DOHH2 (cell line): ENCODE data around the gene SCAF1.

Source experiments
- H3F3A ChIP-seq: fragments of 200-600 bp; sonication (generic), shearing (Covaris generic); 2 replicates; pipeline ENCODE4 v1.6.0; 2016; ENCODE audit warnings: antibody characterized with exemption, mild to moderate bottlenecking; ENCODE audit not compliant: control insufficient read depth, insufficient read depth
- H3K27ac ChIP-seq: fragments of 200-600 bp; sonication (generic); 2 replicates; pipeline ENCODE4 v1.5.1; 2014; ENCODE audit warnings: low read depth, mild to moderate bottlenecking, low read length, moderate library complexity
- H3K27me3 ChIP-seq: fragments of 200-600 bp; sonication (generic); 2 replicates; pipeline ENCODE4 v1.6.1; 2014; ENCODE audit warnings: mild to moderate bottlenecking, low read length, mixed read lengths; ENCODE audit not compliant: control insufficient read depth
- H3K36me3 ChIP-seq: fragments of 200-600 bp; sonication (generic); 2 replicates; pipeline ENCODE4 v1.6.1; 2014; ENCODE audit warnings: mild to moderate bottlenecking, low read length, moderate library complexity, mixed read lengths; ENCODE audit not compliant: control insufficient read depth
- H3K4me1 ChIP-seq: fragments of 200-600 bp; sonication (generic); 2 replicates; pipeline ENCODE4 v1.6.1; 2014; ENCODE audit warnings: mild to moderate bottlenecking, low read length, mixed read lengths; ENCODE audit not compliant: control insufficient read depth
- H3K4me2 ChIP-seq: fragments of 200-600 bp; sonication (generic); 2 replicates; pipeline ENCODE4 v1.6.0; 2014; ENCODE audit warnings: mild to moderate bottlenecking, low read length, moderate library complexity
- H3K4me3 ChIP-seq: fragments of 200-600 bp; sonication (generic); 2 replicates; pipeline ENCODE4 v1.5.1; 2014; ENCODE audit warnings: mild to moderate bottlenecking, low read length, mixed read lengths
- H3K79me2 ChIP-seq: fragments of 200-600 bp; sonication (generic); 2 replicates; pipeline ENCODE4 v1.6.1; 2014; ENCODE audit warnings: mild to moderate bottlenecking, low read length, mixed read lengths; ENCODE audit not compliant: control insufficient read depth
- H3K9me2 ChIP-seq: fragments of 200-600 bp; sonication (generic); replicated peaks from 2 replicates; pipeline ENCODE4 v1.6.1; 2014; ENCODE audit warnings: mild to moderate bottlenecking, low read length, mixed read lengths; ENCODE audit not compliant: control insufficient read depth
- H3K9me3 ChIP-seq: fragments of 200-600 bp; sonication (generic); 2 replicates; pipeline ENCODE4 v1.6.1; 2014; ENCODE audit warnings: antibody characterized with exemption, low read length, mixed read lengths; ENCODE audit not compliant: control insufficient read depth, insufficient read depth
- H4K20me1 ChIP-seq: fragments of 200-600 bp; sonication (generic); 2 replicates; pipeline ENCODE4 v1.6.0; 2014; ENCODE audit warnings: low read depth, mild to moderate bottlenecking, antibody characterized with exemption, low read length, moderate library complexity; ENCODE audit not compliant: control insufficient read depth, insufficient read depth
- CTCF ChIP-seq: fragments of 200-600 bp; sonication (generic); IDR thresholded peaks from one replicate; pipeline ENCODE4 v1.5.1; 2014; ENCODE audit warnings: antibody characterized with exemption, mild to moderate bottlenecking, low read depth, low read length; ENCODE audit not compliant: poor library complexity, severe bottlenecking
- EZH2phosphoT487 ChIP-seq: fragments of 200-600 bp; sonication (generic); IDR thresholded peaks from 2 replicates; pipeline ENCODE4 v1.6.1; 2017; ENCODE audit warnings: borderline replicate concordance, mild to moderate bottlenecking, antibody characterized with exemption, low read length, moderate library complexity, mixed read lengths

Gene SCAF1

GRCh38 chr19:49599378-49600295 lies 42.4 kb upstream of the SCAF1 start:
- H3K36me3 ChIP-seq: peaks cover 85% of the 10 kb centered on the region
- no peak overlapping the region for H3K27ac ChIP-seq
- H3K4me1 ChIP-seq: no peaks in the 10 kb centered on the region
- TF ChIP-seq EZH2phosphoT487: no peak
- TF ChIP-seq CTCF: no peak
- no peaks in the 10 kb centered on the region for H3K27me3 ChIP-seq
- no peak overlapping the region for H3K4me3 ChIP-seq
- H3K9me3 ChIP-seq: no peaks in the 10 kb centered on the region
- no peaks in the 10 kb centered on the region; the same call in 1 of the 2 replicates for H4K20me1 ChIP-seq
- no peaks in the 10 kb centered on the region for H3F3A ChIP-seq
- H3K4me2 ChIP-seq: no peak overlapping the region
- peaks cover 69% of the 10 kb centered on the region for H3K79me2 ChIP-seq
- H3K9me2 ChIP-seq: no peaks in the 10 kb centered on the region

GRCh38 chr19:49601482-49602038 lies 40.4 kb upstream of the SCAF1 start:
- H3K4me2 ChIP-seq: no peak overlapping the region
- no peaks in the 10 kb centered on the region for H4K20me1 ChIP-seq
- H3K9me3 ChIP-seq: no peaks in the 10 kb centered on the region
- no peak overlapping the region for H3K4me3 ChIP-seq
- no peaks in the 10 kb centered on the region for H3K4me1 ChIP-seq
- TF ChIP-seq EZH2phosphoT487: no peak
- no peak for TF ChIP-seq CTCF
- H3K27me3 ChIP-seq: no peaks in the 10 kb centered on the region
- no peak overlapping the region for H3K27ac ChIP-seq
- H3K79me2 ChIP-seq: peaks cover 70% of the 10 kb centered on the region
- no peaks in the 10 kb centered on the region for H3K9me2 ChIP-seq
- H3K36me3 ChIP-seq: peaks cover 79% of the 10 kb centered on the region
- H3F3A ChIP-seq: no peaks in the 10 kb centered on the region

GRCh38 chr19:49602806-49603205 lies 39.2 kb upstream of the SCAF1 start:
- TF ChIP-seq CTCF: no peak
- no peak for TF ChIP-seq EZH2phosphoT487
- Histone ChIP-seq H3K4me2 (no peak overlapping the region), H3F3A (no peaks in the 10 kb centered on the region), H3K27ac (no peak overlapping the region), H3K4me3 (no peak overlapping the region), H3K27me3 (no peaks in the 10 kb centered on the region), H3K4me1 (no peaks in the 10 kb centered on the region), H3K9me2 (no peaks in the 10 kb centered on the region), H3K79me2 (peaks cover 73% of the 10 kb centered on the region), H4K20me1 (no peaks in the 10 kb centered on the region), H3K36me3 (peaks cover 79% of the 10 kb centered on the region), H3K9me3 (no peaks in the 10 kb centered on the region)
